GM18909 (cell line): Measurements from ENCODE around the gene CTNNA2.

Experiments used
- ATAC-seq: cut with Tn5 transposase; IDR thresholded peaks from one replicate; pipeline ENCODE4 v1.9.1; 2021; ENCODE audit warnings: mild to moderate bottlenecking; ENCODE audit not compliant: unreplicated experiment, poor library complexity

CTNNA2 gene

DNA sequence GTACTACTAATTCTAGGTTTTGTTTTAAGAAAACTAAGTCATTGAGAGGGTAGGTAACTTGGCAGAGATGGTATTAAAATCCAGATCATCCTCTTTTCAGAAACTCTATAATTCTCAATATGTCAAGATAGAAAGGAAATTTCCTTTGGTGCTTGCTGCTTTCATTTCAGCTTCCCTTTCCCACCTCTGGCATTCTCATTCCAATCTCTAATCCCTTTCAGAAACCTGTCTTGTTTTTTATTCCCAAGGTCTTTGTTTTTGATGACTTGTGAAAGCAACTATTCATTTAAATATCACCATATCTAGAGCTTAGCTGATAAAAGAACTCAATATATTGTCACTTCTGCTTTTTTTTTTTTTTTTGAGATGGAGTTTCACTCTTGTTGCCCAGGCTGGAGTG lies 1034.5 kb downstream of the CTNNA2 start:
- ATAC-seq: no peak

DNA sequence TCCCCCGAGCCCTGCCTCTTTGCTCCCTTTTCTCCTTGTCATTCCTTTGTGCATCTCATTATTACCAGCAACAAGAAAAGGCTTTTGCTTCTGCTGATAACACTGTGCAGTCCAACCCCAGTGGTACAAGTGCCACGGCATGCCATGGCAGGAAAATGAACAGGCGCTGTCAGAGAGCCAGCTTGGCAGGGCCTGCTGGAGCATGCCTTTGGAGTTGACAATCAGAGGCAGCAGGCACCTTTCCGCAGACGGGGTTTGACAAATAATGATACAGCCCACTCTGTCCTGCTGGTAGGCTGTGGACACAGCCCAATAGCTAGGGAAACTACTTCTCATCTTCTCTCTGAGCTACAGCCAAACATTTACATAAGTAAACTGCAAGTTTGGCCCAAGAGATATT lies 1035.6 kb downstream of the CTNNA2 start:
- ATAC-seq: no peak

DNA sequence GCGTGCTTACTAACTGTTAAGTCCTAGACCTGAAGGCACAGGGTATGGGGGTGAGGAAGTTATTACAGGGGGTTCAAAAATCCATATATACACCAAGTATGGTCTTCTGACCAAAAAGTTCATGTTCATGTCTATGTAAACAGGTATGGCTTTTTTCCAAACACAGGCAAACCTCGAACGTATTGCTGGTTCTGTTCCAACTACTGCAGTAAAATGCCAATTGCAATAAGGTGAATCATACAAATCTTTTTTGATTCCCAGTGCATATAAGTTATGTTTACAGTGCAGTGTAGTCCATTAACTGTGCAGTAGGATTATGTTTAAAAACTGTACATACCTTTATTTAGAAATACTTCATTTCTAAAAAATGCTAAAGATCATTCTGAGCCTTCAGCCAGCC lies 1037.0 kb downstream of the CTNNA2 start:
- no peak for ATAC-seq

DNA sequence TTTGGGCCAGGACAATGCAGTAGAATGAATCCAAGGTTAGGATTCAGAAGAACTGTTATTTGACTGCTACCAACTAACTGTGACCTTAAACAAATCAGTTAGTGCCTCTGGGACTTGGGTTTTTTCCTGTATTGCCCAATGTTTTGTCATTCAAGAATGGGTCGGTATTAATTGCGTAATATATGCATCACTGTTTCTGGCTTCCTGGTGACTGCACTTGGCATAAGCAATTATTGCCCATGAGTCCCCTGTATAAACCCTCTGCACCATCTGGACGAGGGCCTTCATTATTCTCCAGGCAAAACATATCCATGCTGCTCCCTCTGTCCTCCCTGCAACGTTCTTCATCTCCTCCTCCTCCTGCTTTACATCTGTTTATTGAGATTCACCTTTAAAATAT lies 1047.5 kb downstream of the CTNNA2 start:
- no peak for ATAC-seq

DNA sequence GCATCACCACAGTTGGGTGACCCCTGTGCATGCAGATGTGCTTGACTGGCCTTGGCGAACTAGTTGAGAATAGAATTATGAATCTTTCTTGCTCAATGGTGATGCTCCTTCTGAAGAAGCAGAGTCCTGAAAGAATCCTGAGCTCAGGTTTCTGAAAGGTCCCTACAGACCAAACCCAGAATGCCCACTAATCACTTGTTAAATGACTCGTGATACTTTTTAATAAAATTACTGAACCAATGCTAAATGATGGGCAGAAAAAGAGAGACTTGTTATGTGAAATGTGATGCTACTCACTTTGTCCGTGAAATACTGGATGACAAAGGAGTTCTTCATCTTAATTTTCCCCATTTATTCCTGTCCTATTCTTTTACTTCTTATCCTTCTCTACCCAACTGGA lies 1055.2 kb downstream of the CTNNA2 start:
- ATAC-seq: no peak

DNA sequence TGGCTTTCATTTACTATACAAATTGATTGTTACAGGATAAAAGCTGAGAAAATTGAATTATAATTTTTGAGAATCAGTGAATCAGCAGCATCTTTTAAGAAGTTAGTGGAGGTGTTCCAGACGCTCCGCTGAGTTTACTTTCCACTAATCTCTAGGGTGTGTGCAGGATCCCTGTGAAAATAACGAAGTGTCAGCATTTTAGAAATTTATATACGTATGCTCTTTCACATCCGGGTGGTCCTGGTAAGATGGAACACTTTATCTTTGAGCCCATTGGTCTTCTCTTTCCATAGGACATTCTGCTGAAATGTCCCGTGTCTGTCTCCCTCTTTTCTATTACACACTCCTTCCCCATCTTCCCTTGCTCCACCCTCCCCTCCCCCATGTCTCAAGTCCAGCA lies 1060.3 kb downstream of the CTNNA2 start:
- ATAC-seq: no peak

DNA sequence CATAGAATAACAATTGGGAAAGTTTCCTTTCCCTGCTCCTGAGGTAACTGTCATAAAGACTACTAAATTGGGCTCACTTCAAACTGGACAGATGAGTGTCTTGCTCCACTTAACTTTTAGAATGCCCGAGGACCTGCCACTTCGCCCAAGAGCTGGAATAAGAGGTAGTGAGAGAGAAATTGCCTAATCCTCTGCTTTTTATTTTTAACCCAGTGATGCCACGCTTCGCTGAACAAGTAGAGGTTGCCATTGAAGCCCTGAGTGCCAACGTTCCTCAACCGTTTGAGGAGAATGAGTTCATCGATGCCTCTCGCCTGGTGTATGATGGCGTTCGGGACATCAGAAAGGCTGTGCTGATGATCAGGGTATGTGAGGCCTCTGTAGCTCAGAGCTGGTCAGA lies 1061.1 kb downstream of the CTNNA2 start:
- ATAC-seq: no peak

DNA sequence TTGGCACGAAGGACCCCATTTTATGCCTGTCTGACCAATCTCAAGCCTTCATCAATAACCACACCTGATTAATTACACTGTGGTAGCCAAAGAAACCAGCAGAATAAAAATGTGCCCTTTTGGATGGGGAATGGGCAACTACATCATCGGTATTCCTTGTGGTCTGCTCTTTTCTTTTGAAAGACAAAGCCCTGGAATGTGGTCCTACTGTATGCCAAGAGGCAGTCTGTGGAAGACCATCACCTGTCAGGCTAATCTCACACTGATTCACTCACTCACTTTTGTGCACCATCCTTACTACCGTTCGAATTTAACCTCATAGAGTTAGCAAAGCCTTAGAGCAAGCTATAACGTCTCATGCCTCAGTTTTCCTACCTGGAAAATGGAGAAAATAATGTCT lies 1066.9 kb downstream of the CTNNA2 start:
- ATAC-seq: no peak

DNA sequence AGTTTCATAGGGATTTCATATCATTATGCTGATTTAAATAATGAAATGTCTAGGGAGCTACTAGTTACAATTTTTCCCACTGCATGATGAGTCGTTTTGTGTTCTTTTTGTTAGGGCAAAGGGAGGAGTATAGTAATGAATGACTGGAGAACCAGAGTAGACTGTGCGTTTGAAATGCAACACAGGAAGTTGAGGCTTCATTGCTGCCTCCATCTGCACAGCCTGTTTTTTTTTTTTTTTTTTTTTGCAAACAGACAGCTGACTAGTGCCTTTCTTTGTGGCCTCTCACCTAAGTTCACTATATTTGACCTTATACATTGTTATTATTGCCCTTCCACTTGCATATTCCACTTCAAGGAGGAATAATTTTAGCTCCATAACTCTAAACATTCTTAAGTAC lies 1078.4 kb downstream of the CTNNA2 start:
- no peak for ATAC-seq

DNA sequence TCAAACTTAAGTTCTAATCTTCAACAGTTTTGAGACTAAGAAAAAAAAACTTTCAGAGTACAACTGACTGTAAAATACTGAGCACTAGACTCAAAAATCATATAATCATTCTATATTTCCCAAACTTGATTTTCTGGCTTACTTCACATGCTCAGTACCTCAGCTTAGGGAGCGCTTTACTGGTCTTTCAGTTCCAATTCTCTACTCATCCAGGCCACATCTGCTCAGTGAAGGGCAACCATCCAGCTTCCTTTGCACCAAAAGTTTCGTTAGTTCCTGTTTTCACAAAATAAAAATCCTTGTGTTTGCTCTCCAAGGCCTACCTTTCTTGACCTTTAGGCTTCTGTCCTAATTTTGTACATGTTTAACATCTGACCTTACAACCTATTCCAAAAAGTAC lies 1079.3 kb downstream of the CTNNA2 start:
- no peak for ATAC-seq

DNA sequence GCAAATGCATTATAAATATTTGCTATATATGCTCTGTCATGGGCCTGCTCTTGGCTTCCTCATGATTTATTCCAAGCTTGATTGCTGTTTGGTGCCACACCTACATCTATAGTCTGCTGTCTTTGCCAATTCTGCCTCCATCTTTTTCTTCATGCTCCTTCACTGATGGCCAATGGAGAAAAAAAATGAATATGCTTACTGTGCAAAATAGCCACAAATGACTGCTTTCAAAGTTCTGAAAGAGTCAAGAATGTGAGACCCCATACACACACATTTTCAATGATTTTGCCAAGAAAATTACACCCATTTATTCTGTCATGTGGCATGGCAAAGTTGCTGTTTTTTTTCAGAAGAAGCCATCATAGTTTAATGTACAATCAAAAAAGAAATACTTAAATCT lies 1097.3 kb downstream of the CTNNA2 start:
- no peak for ATAC-seq

DNA sequence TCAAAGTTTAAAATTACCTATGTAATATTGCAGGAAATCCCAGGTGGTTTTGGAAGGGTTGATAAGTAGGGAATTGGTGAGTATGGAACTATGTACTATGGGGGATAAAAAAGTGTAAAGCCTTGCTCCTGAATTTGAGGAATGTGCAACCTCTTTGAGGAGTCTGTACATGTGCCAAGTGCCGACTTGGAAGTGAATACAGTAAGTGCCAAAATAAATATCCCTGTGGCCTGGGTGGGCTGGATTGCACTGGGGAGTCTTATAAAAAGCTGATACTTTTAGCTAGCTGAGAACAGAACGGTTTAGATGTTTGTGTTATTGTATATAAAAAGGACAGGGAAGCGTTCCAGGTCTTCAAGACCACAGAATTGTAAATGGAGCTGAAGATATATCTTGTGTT lies 1108.8 kb downstream of the CTNNA2 start:
- ATAC-seq: no peak

DNA sequence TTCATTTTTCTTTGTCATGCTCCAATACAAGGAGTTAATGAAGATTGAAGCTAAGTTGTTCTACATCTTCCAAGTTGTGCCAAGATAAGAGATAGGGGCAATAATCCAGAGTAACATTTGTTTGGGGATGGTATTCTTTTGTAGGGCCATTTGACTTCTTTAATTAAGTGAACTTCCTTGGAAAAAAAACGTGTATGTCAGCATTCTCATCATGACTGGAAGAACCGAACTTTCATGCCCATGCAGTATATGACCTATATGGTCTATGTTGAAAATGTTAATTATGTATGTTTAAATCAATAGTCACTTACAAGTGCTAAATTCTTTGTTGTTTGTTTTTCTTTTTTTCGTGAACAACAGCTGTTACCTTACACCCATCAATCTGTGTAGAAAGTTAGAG lies 1111.2 kb downstream of the CTNNA2 start:
- no peak for ATAC-seq

DNA sequence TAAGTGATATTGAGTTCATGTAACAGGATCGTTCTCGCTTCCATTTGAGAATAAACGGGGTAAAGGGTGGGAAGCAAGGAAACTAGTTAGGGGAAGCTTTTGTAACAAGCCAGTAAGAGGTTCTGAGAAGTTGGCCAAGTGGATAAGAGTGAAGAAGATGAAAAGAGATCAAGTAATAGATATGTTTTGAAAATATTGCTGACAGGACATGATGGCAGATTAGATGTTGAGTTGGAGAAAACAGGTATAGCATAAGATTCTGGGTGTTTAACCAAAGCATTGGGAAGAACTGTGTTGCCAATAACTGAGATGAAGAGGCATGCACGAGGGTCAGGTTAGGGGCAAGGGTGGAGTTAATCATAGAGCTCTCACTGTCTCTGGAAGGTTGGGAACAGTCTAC lies 1121.7 kb downstream of the CTNNA2 start:
- no peak for ATAC-seq

DNA sequence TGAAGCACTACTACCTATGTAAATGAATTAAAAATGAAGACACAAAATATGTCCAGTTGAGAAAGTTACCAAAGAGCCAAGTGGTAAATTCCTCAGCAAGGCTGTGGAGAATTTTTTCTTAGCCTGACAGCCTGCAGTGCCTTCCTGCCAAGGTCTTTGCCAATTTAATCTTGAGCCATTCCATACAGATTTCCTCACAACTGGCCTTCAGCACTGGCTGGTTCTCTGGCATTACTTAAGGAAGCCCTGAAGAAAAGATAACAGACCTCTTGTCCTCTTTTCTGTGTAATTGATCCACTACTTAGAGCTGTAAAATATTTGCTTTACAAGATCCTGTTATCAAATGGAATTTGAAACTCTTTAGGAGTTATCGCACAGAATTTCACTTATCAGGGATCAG lies 1125.9 kb downstream of the CTNNA2 start:
- ATAC-seq: no peak

DNA sequence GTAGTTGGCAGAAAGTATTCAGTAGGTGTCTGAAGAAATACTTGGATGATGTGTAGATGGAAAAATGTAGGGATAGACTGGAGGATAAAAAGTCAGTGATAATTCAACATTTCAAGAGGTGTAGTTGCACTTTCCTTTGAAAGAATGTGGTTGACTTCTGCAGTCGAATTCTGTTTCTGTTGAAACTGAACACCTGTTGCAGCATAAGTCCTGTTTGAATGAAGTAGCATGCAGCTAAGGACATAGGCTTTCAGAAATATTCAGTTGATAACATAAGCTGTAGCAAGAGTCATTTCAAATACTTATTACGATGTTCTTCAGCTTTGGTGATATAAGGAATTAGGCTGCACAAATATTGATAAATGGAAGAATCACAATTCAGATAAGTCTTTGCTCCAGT lies 1129.6 kb downstream of the CTNNA2 start:
- no peak for ATAC-seq

DNA sequence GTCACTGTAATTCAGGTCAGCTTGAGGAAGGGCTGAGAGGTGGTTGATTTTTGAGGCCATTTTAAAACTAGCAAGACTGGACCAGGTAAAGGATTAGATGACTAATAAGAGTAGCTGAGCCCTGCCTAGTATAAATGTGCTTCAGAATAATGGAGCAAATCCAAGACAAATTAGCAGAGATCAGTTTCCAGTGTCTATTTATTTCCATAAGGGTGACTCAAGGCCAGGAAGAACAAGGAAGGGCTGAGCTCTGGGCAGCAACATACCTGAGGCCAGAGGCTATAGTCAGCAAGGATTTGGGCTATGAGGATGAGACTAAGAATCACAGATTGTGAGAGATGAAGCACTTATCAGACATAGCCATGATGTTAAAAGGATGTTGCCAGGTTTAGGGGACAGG lies 1130.7 kb downstream of the CTNNA2 start:
- no peak for ATAC-seq

DNA sequence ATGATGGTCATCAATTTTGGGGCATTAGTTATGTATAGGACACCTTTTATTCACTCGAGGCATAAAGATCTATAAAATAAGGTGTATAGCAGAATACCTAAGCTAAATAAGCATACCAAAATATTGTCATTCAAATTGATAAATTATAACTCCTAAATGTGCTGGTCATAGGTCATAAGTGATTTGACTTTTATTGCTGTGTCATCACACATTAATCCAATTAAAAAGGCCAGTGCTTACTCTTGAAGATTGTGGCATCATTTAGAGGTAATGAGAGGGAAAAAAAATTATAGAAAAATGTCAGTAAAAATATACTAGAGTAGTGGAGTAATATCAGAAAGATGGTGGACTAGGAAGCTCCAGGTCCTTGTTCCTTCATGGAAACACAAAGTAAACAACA lies 1138.6 kb downstream of the CTNNA2 start:
- ATAC-seq: no peak

DNA sequence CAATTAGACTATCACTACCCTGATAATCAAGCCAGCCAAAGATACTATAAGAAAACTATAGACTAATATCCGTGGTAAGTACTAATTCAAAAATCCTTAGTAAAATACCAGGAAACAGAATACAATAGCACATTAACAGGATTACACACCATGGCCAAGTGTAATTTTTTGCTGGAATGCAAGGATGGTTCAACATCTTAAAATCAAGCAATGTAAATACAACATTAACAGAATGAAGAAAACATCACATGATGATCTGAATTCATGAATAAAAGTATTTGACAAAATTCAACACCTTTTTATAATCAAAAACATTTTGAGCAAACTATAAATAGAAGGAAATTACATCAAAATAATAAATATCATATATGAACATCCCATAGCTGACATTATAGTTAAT lies 1142.4 kb downstream of the CTNNA2 start:
- ATAC-seq: no peak

DNA sequence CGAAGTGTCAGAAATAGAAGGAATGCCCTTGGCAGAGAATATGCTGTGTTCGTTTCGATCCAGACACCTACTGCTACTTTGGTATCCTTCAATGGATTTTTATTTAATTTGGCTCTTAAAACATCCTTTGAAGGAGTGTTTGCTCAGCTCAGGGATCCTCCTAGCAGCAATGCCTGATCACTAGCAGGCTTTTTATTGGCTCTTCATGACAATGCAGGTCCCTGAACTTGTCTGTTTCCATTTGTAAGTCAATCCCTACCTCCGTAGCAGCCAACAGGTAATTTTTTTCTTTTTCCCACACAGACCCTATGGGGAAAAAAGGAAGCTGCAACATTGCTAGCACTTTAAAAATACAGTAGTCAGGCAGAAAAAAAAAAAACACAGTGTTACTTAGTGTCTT lies 1157.9 kb downstream of the CTNNA2 start:
- ATAC-seq: no peak

DNA sequence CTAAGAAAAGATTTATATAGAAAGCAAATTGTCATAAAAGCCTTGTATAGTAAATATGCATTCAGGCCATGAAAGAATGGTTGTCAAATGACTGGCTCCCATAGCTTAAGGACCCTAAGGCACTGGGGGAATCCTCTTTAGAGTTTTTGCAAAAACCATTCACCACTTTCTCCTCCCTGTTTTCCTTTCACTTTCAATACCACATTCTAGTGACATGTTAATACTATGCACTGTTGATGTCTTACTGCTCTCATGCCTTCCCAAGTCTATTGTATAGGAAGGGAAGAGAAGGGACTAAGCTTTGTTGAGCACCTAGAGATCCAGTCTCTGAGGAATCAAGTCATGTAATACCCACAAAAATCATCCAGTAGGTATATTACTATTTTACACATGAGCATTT lies 1174.7 kb downstream of the CTNNA2 start:
- ATAC-seq: no peak

DNA sequence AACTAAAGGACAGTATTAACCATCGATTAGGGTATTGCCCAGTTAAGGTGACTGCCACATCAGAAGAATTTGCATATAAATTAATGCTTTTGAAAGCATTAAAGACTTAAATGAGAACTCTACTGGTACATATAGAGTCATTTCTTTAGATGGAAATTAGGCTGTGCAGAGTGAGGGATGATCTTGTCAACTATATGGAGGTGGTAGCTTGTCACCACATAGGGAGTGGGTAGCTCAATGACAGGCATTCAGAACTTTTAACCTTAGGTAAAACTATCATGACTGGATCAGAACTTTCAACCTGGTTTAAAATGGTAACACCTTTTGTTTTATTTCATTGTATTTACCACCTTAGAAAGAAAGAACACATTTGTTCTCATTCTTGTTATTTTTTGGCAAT lies 1176.3 kb downstream of the CTNNA2 start:
- ATAC-seq: no peak
